ENCODE data around the gene GDF11.

GDF11 gene

DNA sequence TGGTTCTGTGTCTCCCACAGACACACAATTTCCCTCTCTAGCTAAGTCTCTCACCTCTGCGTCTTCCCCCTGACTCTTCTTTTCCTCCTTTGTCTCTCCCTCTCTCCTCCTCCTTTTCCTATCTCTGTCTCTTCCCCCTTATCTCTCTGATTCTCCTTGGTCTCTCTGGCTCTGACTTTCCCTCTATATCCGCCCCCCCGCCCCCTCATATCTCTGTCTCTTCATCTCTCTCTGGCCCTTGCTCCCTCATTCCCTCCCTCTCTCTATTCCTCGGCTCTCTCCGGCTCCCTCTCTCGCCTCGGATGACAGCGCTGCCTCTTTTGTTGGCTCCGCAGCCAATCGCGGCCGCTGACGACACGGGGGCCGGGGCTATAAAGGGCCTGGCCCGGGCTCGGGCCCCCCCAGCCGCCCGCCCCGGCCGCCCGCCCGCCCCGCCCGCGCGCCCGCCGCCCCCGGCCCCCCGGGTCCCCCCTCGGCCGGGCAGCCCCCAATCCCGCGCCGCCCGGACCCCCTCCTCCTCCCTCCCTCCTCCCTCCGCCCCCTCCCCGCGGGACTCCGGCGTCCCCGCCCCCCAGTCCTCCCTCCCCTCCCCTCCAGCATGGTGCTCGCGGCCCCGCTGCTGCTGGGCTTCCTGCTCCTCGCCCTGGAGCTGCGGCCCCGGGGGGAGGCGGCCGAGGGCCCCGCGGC lies at the start of gene GDF11:
Gene GDF11, plus strand, starts transcription at position 404 of the 687 bp plus-strand sequence. Its CDS starts 195 bp downstream, at position 599.
- Mint-ChIP-seq H3K9me3 (no peaks in the 10 kb centered on the region), H3K4me1 (peaks cover 49% of the 10 kb centered on the region)
- peak in 1 of 2 donors; percentile 26 for DNase-seq (ENCODE audit: low spot score in 2 of 2)

GRCh38 chr12:55693323-55694187 lies 49.4 kb upstream of the GDF11 start:
- Mint-ChIP-seq H3K27ac (ENCODE audit: low read depth) (no peak overlapping the region), H3K4me3 (no peak overlapping the region), H3K9me3 (no peaks in the 10 kb centered on the region), H3K4me1 (no peaks in the 10 kb centered on the region), H3K36me3 (ENCODE audit: insufficient read depth) (no peaks in the 10 kb centered on the region), H3K27me3 (peaks cover 24% of the 10 kb centered on the region)
- no peak for ATAC-seq (replicated peaks; ENCODE audit: extremely low read depth, poor library complexity, severe bottlenecking)
- no peak for DNase-seq (ENCODE audit: low spot score in 2 of 2)

More for the DNA sequence above, at the start of gene GDF11:
- H3K27me3 Mint-ChIP-seq, result no peaks in the 10 kb centered on the region
- H3K36me3 Mint-ChIP-seq (ENCODE audit: insufficient read depth), result no peaks in the 10 kb centered on the region
- peak within 1 kb of the TSS; percentile 82 for H3K27ac Mint-ChIP-seq (ENCODE audit: low read depth)
- ATAC-seq (replicated peaks; ENCODE audit: extremely low read depth, poor library complexity, severe bottlenecking), result peak; percentile 64
- H3K4me3 Mint-ChIP-seq, result peak within 1 kb of the TSS; percentile 86

DNA sequence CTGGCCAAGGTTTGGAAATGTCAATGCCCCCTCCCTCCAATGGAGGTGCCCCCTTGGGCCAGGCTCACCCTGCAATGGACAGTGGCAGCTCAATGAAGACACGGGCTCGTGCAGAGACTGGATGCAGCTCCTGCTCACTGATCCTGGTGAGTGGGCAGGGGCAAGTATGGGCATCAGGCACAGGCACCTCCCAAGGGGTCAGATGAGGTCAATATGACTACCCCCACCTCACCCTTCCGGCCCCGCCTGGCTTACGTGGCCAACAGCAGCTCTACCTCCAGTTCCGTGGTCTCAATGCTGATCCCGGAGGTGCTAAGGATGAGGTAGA lies 48.8 kb upstream of the GDF11 start:
- Mint-ChIP-seq H3K27me3 (peaks cover 24% of the 10 kb centered on the region), H3K4me1 (no peaks in the 10 kb centered on the region), H3K4me3 (no peak overlapping the region), H3K27ac (ENCODE audit: low read depth) (no peak overlapping the region), H3K9me3 (no peaks in the 10 kb centered on the region), H3K36me3 (ENCODE audit: insufficient read depth) (no peaks in the 10 kb centered on the region)
- ATAC-seq (replicated peaks; ENCODE audit: extremely low read depth, poor library complexity, severe bottlenecking) (no peak), DNase-seq (ENCODE audit: low spot score in 2 of 2) (no peak)

- Mint-ChIP-seq H3K27me3 (peaks cover 24% of the 10 kb centered on the region), H3K36me3 (ENCODE audit: insufficient read depth) (no peaks in the 10 kb centered on the region), H3K4me1 (no peaks in the 10 kb centered on the region), H3K9me3 (no peaks in the 10 kb centered on the region), H3K4me3 (no peak overlapping the region), H3K27ac (ENCODE audit: low read depth) (no peak overlapping the region)
- no peak for DNase-seq (ENCODE audit: low spot score in 2 of 2)
- no peak for ATAC-seq (replicated peaks; ENCODE audit: extremely low read depth, poor library complexity, severe bottlenecking)
Measured at GRCh38 chr12:55694651-55695050, 48.3 kb upstream of the GDF11 start.

DNA sequence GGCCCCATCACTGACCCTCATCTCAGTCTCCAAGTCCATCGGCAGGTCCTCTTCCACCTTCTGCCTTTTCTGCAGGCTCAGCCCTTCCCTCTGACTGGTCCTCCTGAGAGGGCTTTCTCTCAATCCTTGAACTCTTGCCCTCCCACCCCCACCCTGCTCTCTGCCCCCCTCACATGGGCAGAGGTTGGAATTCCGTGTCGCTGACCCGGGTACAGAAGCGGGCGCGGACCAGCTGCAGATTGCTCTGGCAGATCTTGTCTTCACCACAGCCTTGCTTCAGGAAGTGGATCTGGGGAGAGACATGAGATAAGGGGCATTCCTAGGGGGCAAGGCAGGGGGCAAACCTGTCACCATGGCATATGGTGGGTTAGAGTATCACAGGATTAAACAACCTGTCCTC lies 47.6 kb upstream of the GDF11 start:
- no peak overlapping the region for H3K27ac Mint-ChIP-seq (ENCODE audit: low read depth)
- H3K4me1 Mint-ChIP-seq, result no peaks in the 10 kb centered on the region
- DNase-seq (ENCODE audit: low spot score in 2 of 2), result no peak
- no peaks in the 10 kb centered on the region for H3K36me3 Mint-ChIP-seq (ENCODE audit: insufficient read depth)
- H3K4me3 Mint-ChIP-seq, result no peak overlapping the region
- no peak for ATAC-seq (replicated peaks; ENCODE audit: extremely low read depth, poor library complexity, severe bottlenecking)
- peaks cover 24% of the 10 kb centered on the region for H3K27me3 Mint-ChIP-seq
- no peaks in the 10 kb centered on the region for H3K9me3 Mint-ChIP-seq

DNA sequence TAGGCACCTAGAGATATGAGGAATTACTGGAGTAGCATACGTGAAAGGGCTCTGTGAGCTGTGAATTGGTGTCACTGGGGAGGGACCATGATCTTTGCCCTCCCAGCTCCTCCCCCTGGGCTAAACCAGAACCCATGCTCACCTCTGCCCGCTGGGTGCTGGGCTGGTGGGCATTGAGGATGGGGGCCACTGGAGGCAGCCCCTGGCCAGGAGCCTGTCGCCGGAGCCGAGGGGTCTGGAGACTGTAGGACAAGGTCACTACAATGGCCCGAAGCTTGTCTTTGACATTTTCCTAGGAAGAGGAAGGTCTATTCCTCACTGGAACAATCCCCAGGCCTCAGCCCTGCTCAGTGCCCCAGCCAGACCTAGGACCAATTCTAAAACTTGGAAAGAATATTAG lies 46.8 kb upstream of the GDF11 start:
- no peak overlapping the region for H3K4me3 Mint-ChIP-seq
- no peak for DNase-seq (ENCODE audit: low spot score in 2 of 2)
- no peaks in the 10 kb centered on the region for H3K4me1 Mint-ChIP-seq
- no peak for ATAC-seq (replicated peaks; ENCODE audit: extremely low read depth, poor library complexity, severe bottlenecking)
- no peaks in the 10 kb centered on the region for H3K9me3 Mint-ChIP-seq
- no peaks in the 10 kb centered on the region for H3K36me3 Mint-ChIP-seq (ENCODE audit: insufficient read depth)
- no peak overlapping the region for H3K27ac Mint-ChIP-seq (ENCODE audit: low read depth)
- peaks cover 24% of the 10 kb centered on the region for H3K27me3 Mint-ChIP-seq

GRCh38 chr12:55696796-55697462 lies 46.0 kb upstream of the GDF11 start:
- Mint-ChIP-seq H3K36me3 (ENCODE audit: insufficient read depth) (no peaks in the 10 kb centered on the region), H3K27ac (ENCODE audit: low read depth) (no peak overlapping the region), H3K27me3 (peaks cover 24% of the 10 kb centered on the region), H3K4me1 (no peaks in the 10 kb centered on the region), H3K4me3 (no peak overlapping the region), H3K9me3 (no peaks in the 10 kb centered on the region)
- no peak for DNase-seq (ENCODE audit: low spot score in 2 of 2)
- ATAC-seq (replicated peaks; ENCODE audit: extremely low read depth, poor library complexity, severe bottlenecking), result no peak

- Mint-ChIP-seq H3K27ac (ENCODE audit: low read depth) (no peak overlapping the region), H3K9me3 (no peaks in the 10 kb centered on the region), H3K27me3 (peaks cover 27% of the 10 kb centered on the region), H3K36me3 (ENCODE audit: insufficient read depth) (no peaks in the 10 kb centered on the region), H3K4me1 (no peaks in the 10 kb centered on the region), H3K4me3 (no peak overlapping the region)
- DNase-seq (ENCODE audit: low spot score in 2 of 2) (no peak), ATAC-seq (replicated peaks; ENCODE audit: extremely low read depth, poor library complexity, severe bottlenecking) (no peak)
Measured at GRCh38 chr12:55697686-55698085, 45.2 kb upstream of the GDF11 start.

DNA sequence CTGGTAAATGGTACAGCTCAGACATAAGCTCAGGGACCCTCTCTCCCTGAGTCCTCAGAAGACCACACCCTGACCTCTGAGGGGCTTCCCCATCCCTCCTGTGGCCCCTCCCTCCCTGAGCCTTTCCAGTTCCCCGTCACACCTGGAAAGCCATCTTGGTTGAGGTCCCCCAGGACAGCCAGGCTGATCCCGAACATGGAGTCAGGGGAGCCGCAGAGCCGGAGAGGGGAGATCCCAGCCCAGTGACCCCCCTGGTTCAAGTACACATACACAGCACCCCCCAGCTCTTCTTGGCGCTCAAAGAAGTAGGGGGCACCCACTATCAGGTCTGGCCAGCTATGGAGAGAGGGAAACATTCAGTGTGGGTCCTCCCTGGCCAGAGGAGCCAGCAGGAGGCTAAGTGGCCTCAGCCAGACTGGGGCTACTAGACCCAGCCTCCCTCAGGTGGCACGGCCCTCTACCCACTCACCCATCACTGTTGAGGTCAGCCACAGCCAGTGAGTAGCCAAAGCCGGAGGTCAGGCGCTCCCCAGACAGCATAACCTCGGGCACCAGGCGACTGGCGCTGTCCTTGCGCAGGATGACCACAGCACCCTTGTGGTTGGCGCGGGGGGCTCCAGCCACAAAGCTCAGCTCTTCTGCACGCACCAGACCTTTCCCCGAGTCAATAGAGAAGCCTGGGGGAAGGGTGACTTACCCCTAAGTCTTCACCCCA lies 44.5 kb upstream of the GDF11 start:
- H3K9me3 Mint-ChIP-seq, result no peaks in the 10 kb centered on the region
- no peaks in the 10 kb centered on the region for H3K36me3 Mint-ChIP-seq (ENCODE audit: insufficient read depth)
- DNase-seq (ENCODE audit: low spot score in 2 of 2) (no peak), ATAC-seq (replicated peaks; ENCODE audit: extremely low read depth, poor library complexity, severe bottlenecking) (no peak)
- H3K27me3 Mint-ChIP-seq, result peaks cover 35% of the 10 kb centered on the region
- no peaks in the 10 kb centered on the region for H3K4me1 Mint-ChIP-seq
- no peak overlapping the region for H3K27ac Mint-ChIP-seq (ENCODE audit: low read depth)
- H3K4me3 Mint-ChIP-seq, result no peak overlapping the region

DNA sequence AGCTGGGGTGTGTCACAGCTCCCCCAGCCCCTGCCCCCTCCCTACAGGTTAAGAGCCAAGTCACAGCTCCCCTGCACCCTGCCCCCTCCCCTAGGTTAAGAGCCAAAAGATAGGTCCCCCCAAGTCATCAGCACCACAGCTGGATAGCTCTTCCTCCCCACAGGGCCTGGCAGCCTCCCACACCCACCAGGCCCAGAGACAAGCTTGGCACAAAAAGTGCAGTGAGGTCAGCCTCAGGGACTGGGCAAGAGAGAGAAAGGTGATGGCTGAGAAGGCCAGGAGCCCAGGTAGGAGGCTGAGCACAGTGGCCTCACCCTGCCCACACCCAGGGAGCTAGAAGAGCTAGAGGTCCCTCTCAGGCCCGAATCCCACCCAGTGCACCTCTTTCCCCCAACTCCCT lies 44.0 kb upstream of the GDF11 start:
- H3K4me3 Mint-ChIP-seq, result no peak overlapping the region
- peaks cover 35% of the 10 kb centered on the region for H3K27me3 Mint-ChIP-seq
- no peaks in the 10 kb centered on the region for H3K36me3 Mint-ChIP-seq (ENCODE audit: insufficient read depth)
- no peak for DNase-seq (ENCODE audit: low spot score in 2 of 2)
- no peak overlapping the region for H3K27ac Mint-ChIP-seq (ENCODE audit: low read depth)
- no peaks in the 10 kb centered on the region for H3K4me1 Mint-ChIP-seq
- H3K9me3 Mint-ChIP-seq, result no peaks in the 10 kb centered on the region
- no peak for ATAC-seq (replicated peaks; ENCODE audit: extremely low read depth, poor library complexity, severe bottlenecking)

GRCh38 chr12:55699471-55700055 lies 43.4 kb upstream of the GDF11 start:
- H3K4me1 Mint-ChIP-seq, result no peaks in the 10 kb centered on the region
- no peak overlapping the region for H3K27ac Mint-ChIP-seq (ENCODE audit: low read depth)
- H3K36me3 Mint-ChIP-seq (ENCODE audit: insufficient read depth), result no peaks in the 10 kb centered on the region
- H3K27me3 Mint-ChIP-seq, result peaks cover 35% of the 10 kb centered on the region
- no peak for ATAC-seq (replicated peaks; ENCODE audit: extremely low read depth, poor library complexity, severe bottlenecking)
- H3K9me3 Mint-ChIP-seq, result no peaks in the 10 kb centered on the region
- no peak for DNase-seq (ENCODE audit: low spot score in 2 of 2)
- no peak overlapping the region for H3K4me3 Mint-ChIP-seq

Data from central memory CD8-positive, alpha-beta T cell (primary cell).